BJ (cell line): Measurements from ENCODE around the gene ZBTB7A. TPM values are rescaled to one million over a fixed set of nuclear protein-coding genes. Genes with fewer than 3 reads are reported as not detected.

ENCODE experiments used
- CTCF ChIA-PET: fragments of 350-600 bp; formaldehyde crosslinking; extraction: SDS; loops from one replicate; lab custom pipeline; 2021; ENCODE audit warnings: antibody characterized with exemption, inconsistent platforms; lab: Yijun Ruan, JAX
- POLR2A ChIA-PET: fragments of 300-600 bp; sonication (Branson Sonifier 250); formaldehyde crosslinking; extraction: SDS; loops from one replicate; lab custom pipeline; 2021; ENCODE audit warnings: antibody characterized with exemption; lab: Charles Lee
- DNase-seq: peaks from one replicate; pipeline ENCODE4 v3.0.0-alpha.2; 2011; ENCODE audit warnings: low read depth
- H3K27me3 ChIP-seq: 2 replicates; pipeline ENCODE4 v1.6.0; 2011; ENCODE audit warnings: low read length; ENCODE audit not compliant: control insufficient read depth, insufficient read depth
- H3K36me3 ChIP-seq: 2 replicates; pipeline ENCODE4 v1.5.1; 2011; ENCODE audit warnings: low read length; ENCODE audit not compliant: control insufficient read depth, insufficient read depth
- H3K4me3 ChIP-seq: 2 replicates; pipeline ENCODE4 v1.5.1; 2011; ENCODE audit warnings: low read depth, mild to moderate bottlenecking, control low read depth, low read length
- CTCF ChIP-seq: IDR thresholded peaks from 2 replicates; pipeline ENCODE4 v1.5.1; 2011; ENCODE audit warnings: low read depth, mild to moderate bottlenecking, control low read depth, inconsistent platforms, low read length, moderate library complexity; ENCODE audit not compliant: insufficient read depth
- polyA plus RNA-seq: library from polyadenylated mRNA; depleted of rRNA; stranded (reverse); fragments of >200 nt; gene quantifications from 2 replicates; pipeline ENCODE4 v1.2.3, GENCODE V29; 2011

Gene ZBTB7A
- polyA plus RNA-seq, 1 experiment, result 7.5 TPM

- Histone ChIP-seq H3K36me3 (peaks cover 30% of the 10 kb centered on the region), H3K4me3 (no peak overlapping the region), H3K27me3 (no peaks in the 10 kb centered on the region)
- POLR2A ChIA-PET, result no interaction called here
- no peak for TF ChIP-seq CTCF
- CTCF ChIA-PET, result no interaction called here
- DNase-seq, result no peak
Measured at GRCh38 chr19:4036576-4037300, 30.0 kb downstream of the ZBTB7A start.

- ChIA-PET CTCF (no interaction called here), POLR2A (no interaction called here)
- H3K36me3 ChIP-seq, result peaks cover 35% of the 10 kb centered on the region
- no peak for TF ChIP-seq CTCF
- H3K27me3 ChIP-seq, result no peaks in the 10 kb centered on the region
- H3K4me3 ChIP-seq, result no peak overlapping the region
- no peak for DNase-seq
Measured at GRCh38 chr19:4035582-4035981, 31.1 kb downstream of the ZBTB7A start.

GRCh38 chr19:4035018-4035566 lies 31.6 kb downstream of the ZBTB7A start:
- CTCF ChIA-PET, result no interaction called here

GRCh38 chr19:4034048-4035017 lies 32.4 kb downstream of the ZBTB7A start:
- no peak for TF ChIP-seq CTCF
- Histone ChIP-seq H3K27me3 (no peaks in the 10 kb centered on the region), H3K36me3 (peaks cover 35% of the 10 kb centered on the region), H3K4me3 (no peak overlapping the region)
- POLR2A ChIA-PET, result interaction anchor here (0.6 kb wide), 1 partner anchor 286 kb away, joined by 13 read pairs; no protein-coding TSS in a partner anchor
- no peak for DNase-seq
- CTCF ChIA-PET, result no interaction called here

More at GRCh38 chr19:4035018-4035566, 31.6 kb downstream of the ZBTB7A start:
- POLR2A ChIA-PET, result interaction anchor here (0.6 kb wide), 1 partner anchor 286 kb away, joined by 13 read pairs; no protein-coding TSS in a partner anchor
- Histone ChIP-seq H3K36me3 (peaks cover 35% of the 10 kb centered on the region), H3K4me3 (no peak overlapping the region), H3K27me3 (no peaks in the 10 kb centered on the region)
- TF ChIP-seq CTCF, result no peak
- DNase-seq, result no peak
